GM12865 (cell line): ENCODE results near the gene SELE.

ENCODE experiments used
- DNase-seq: peaks from one replicate; pipeline ENCODE4 v3.0.0; 2010; ENCODE audit warnings: low read depth
- H3K4me3 ChIP-seq: 2 replicates; pipeline ENCODE4 v1.5.1; 2011; ENCODE audit warnings: mild to moderate bottlenecking, low read depth, low read length, control low read depth
- TF ChIP-seq, protein P1 (sequence below): IDR thresholded peaks from 2 replicates; pipeline ENCODE4 v1.5.1; 2011; ENCODE audit warnings: low read length, control low read depth, low read depth, inconsistent platforms; ENCODE audit not compliant: insufficient read depth; ENCODE audit errors: missing control alignments

The SELE gene

DNA sequence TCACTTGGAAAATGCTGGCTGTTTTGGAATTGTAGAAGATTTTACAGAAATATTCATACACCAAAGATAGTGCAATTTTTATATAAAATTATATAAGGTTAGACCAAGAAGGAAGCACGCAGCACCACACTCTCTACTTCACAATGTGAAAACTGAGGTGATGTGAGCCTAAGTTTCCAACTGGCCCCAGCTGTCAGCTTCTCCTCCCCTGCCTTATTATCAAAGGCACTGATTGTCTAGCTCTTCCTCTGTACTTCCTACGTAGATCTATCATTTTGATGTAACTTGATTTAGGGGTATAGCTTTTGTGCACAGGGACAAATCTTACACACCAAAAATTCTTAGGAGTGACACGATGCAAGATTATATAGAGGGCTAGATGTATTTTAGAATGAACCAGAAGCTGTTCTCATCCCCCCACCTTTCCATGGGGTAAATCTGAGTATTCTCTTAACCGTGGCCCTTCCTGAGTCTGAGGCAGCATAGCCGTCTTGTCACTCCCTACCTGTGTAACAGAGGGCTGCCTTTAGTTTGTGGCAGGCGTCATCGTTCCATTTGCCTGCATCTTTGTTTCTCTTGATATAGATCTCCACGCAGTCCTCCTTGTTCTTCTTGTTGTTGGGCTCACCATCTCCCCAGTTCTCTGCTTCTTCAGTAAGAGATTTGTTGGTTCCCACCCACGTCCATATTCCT lies 25.8 kb downstream of the SELE start:
- peak overlapping the region; percentile 71 for H3K4me3 ChIP-seq
- DNase-seq = no peak
- TF ChIP-seq, protein P1, sequence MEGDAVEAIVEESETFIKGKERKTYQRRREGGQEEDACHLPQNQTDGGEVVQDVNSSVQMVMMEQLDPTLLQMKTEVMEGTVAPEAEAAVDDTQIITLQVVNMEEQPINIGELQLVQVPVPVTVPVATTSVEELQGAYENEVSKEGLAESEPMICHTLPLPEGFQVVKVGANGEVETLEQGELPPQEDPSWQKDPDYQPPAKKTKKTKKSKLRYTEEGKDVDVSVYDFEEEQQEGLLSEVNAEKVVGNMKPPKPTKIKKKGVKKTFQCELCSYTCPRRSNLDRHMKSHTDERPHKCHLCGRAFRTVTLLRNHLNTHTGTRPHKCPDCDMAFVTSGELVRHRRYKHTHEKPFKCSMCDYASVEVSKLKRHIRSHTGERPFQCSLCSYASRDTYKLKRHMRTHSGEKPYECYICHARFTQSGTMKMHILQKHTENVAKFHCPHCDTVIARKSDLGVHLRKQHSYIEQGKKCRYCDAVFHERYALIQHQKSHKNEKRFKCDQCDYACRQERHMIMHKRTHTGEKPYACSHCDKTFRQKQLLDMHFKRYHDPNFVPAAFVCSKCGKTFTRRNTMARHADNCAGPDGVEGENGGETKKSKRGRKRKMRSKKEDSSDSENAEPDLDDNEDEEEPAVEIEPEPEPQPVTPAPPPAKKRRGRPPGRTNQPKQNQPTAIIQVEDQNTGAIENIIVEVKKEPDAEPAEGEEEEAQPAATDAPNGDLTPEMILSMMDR = no peak

DNA sequence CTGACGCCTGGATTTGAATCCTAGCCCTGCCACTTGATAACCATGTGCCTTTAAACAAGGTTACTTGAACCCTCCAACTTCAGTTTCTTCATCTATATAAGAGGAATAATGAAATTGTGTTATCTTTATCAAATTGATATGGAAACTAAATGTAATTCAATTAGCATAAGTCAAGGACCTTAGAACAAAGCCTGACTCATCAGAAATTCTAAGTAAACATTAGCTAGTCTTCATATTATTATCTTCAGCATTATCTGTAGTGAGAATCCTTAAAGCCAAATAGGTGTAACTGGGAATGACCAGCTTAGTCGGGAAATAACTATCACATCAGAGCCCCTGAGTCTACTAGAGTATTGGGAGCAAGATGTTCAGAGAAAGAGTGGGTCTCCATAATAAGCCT lies 29.1 kb downstream of the SELE start:
- DNase-seq = no peak
- TF ChIP-seq, protein P1 = no peak

DNA sequence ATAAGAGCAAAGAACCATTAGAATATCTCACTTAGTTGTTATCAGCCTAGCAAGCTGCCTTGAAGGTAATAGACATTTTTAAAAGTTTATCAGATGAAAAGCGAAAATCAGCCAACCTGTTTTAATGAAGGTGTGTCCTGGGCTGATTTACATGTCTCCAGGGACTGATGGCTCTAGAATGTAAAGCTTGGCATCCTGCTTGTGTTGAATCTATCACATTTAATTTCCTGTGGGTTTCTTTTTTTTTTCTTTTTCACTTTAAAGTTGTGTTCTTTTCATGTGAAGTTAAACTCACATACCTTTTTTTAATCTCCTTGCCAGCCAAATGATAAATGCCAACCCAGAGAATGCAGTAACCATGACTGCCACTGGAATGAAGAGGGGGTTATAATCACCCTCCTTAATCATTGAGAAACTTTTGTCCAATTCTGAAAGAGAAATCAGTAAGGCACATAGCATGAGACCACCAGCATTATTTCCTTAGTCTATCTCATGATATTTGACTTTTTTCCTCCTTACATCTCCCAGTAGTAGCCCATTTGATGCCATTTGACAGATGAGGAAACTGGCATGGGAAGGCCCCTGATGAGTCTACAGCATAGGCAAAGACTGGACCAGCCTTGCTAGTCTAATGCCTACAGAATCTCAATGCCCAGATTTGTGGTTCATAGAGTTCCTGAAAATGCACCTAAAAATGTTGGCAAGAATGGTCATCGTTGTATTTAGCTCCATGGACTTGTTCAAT lies 32.4 kb downstream of the SELE start:
- TF ChIP-seq, protein P1 = no peak
- H3K4me3 ChIP-seq = no peak overlapping the region
- DNase-seq = no peak

More for the DNA sequence above, 29.1 kb downstream of the SELE start:
- no peak overlapping the region for H3K4me3 ChIP-seq

DNA sequence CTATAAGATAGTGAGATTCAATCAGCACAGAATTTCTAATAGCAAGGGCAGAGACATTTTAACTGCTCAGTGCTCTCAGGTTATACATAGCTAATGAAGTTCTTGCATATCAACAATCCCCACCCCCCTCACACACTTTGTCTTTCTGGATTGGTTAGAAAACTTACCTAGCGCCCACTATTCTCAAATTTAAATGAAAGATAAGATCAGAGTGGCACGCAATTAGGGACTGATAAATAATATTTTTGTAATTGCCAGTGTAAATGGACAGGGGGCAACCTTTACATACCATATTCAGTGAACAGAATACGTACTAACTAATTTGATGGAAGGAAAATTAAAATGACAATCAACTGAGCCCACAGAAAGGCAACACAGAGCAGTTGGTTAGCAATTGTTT lies 34.2 kb downstream of the SELE start:
- TF ChIP-seq, protein P1 = no peak
- no peak overlapping the region for H3K4me3 ChIP-seq
- no peak for DNase-seq

DNA sequence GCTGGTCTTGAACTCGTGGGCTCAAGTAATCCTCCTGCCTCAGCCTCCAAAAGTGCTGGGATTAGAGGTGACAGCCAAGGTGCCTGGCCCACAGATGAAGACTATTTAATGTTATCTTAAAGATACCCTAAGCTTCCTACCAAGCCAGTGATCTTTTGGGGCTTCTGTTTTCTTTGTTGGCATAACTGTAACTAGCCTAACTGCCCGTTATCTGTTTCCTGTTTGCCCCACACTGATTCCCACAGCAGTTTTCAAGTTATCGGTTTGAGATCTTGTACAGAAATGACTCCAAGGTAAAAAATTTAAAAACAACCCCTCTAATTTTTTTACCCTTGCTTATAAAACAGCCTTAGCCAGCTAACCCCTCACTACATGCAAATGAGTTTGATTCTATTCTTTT lies 34.9 kb downstream of the SELE start:
- no peak overlapping the region for H3K4me3 ChIP-seq
- peak; percentile 73 for DNase-seq
- TF ChIP-seq, protein P1 = no peak

- H3K4me3 ChIP-seq = no peak overlapping the region
- TF ChIP-seq, protein P1 = no peak
- DNase-seq = peak; percentile 68
Observed at GRCh38 chr1:169697755-169698154, 36.1 kb downstream of the SELE start.
